SK-N-SH (cell line): Measurements from ENCODE around the gene SMARCA4.

Source experiments
- CTCF ChIP-seq: fragments of 200-600 bp; sonication (generic); IDR thresholded peaks from 2 replicates; pipeline ENCODE4 v1.6.1; 2017; ENCODE audit warnings: antibody characterized with exemption, mild to moderate bottlenecking, moderate library complexity
- EP300 ChIP-seq, 2 experiments: IDR thresholded peaks; 2 replicates each; pipeline versions ENCODE4 v1.4.0 to v1.6.1; 2012; ENCODE audit warnings: borderline replicate concordance in 1 of 2, low read depth in 1 of 2, low read length in 1 of 2
- FOXM1 ChIP-seq: IDR thresholded peaks from 2 replicates; pipeline ENCODE4 v1.4.0; 2012; ENCODE audit warnings: low read depth, mild to moderate bottlenecking
- JUND ChIP-seq: IDR thresholded peaks from 2 replicates; pipeline ENCODE4 v1.4.0; 2012
- NRF1 ChIP-seq: IDR thresholded peaks from 2 replicates; pipeline ENCODE4 v1.6.1; 2012; ENCODE audit warnings: low read depth, mild to moderate bottlenecking, low read length
- POLR2AphosphoS5 ChIP-seq: IDR thresholded peaks from 2 replicates; pipeline ENCODE4 v1.6.1; 2012; ENCODE audit warnings: low read depth, low read length
- SIN3A ChIP-seq: IDR thresholded peaks from 2 replicates; pipeline ENCODE4 v1.6.1; 2012; ENCODE audit warnings: low read depth, mild to moderate bottlenecking, low read length, moderate library complexity, borderline replicate concordance
- YY1 ChIP-seq: IDR thresholded peaks from 2 replicates; pipeline ENCODE4 v1.4.0; 2012; ENCODE audit warnings: low read depth, mild to moderate bottlenecking

- no peak for TF ChIP-seq CTCF
- TF ChIP-seq FOXM1, result no peak
- TF ChIP-seq NRF1, result peak; percentile 100
- no peak for TF ChIP-seq YY1
- no peak for TF ChIP-seq JUND
- TF ChIP-seq EP300 (IDR thresholded peaks at IDR 0.05; ENCODE audit: borderline replicate concordance in 1 of 2, low read depth in 1 of 2, low read length in 1 of 2), result no peak
- TF ChIP-seq SIN3A, result no peak; the same call in 1 of the 2 replicates
- peak; percentile 53; the same call in 1 of the 2 replicates for TF ChIP-seq POLR2AphosphoS5
Observed at GRCh38 chr19:10960314-10961072, at the start of gene SMARCA4.
